GM12874 (cell line): Measurements from ENCODE around the gene SLC9B1.

ENCODE experiments used
- CTCF ChIP-seq: IDR thresholded peaks from 2 replicates; pipeline ENCODE4 v1.5.1; 2011; ENCODE audit warnings: low read depth, mild to moderate bottlenecking, control low read depth, low read length, moderate library complexity; ENCODE audit not compliant: insufficient read depth

Gene SLC9B1, protein sequence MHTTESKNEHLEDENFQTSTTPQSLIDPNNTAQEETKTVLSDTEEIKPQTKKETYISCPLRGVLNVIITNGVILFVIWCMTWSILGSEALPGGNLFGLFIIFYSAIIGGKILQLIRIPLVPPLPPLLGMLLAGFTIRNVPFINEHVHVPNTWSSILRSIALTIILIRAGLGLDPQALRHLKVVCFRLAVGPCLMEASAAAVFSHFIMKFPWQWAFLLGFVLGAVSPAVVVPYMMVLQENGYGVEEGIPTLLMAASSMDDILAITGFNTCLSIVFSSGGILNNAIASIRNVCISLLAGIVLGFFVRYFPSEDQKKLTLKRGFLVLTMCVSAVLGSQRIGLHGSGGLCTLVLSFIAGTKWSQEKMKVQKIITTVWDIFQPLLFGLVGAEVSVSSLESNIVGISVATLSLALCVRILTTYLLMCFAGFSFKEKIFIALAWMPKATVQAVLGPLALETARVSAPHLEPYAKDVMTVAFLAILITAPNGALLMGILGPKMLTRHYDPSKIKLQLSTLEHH

GRCh38 chr4:103019308-103020124, at the start of gene SLC9B1:
Gene SLC9B1 (minus strand): TSS chr4:103019705. CDS start chr4:102991711, 27,994 bp downstream.
- no peak for TF ChIP-seq CTCF

DNA sequence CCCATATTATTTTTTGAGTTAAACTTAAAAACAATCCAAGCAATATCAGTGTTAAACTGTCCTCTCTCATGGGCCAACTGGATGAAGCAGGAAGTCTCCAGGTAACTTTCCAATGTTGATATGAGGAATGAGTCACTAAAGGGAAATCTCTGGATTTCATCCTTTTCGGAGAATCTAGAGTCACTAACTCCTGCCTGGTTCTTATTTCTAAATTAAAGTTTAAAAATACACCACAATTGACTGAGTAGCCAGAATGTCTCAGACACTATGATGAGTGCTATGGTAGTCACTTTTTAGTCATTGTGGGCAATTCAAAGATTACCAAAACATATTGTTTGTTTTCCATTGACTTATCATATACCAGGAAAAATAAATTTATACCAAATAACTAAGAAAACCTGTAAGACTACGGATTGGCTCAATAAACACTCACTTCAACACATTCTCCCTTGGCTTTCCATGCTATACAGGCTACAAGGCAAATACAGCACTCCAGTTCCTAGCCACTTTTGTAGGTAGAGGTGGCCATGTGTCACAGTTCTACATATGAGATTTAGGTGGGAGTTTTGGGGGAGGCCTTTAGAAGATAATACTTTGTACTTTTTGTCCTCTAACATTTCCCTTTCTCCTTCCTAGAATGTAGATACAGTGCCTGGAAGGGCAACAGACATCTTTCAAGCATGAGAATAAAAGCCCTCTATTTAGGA, 48.5 kb upstream of the SLC9B1 start:
- no peak for TF ChIP-seq CTCF

DNA sequence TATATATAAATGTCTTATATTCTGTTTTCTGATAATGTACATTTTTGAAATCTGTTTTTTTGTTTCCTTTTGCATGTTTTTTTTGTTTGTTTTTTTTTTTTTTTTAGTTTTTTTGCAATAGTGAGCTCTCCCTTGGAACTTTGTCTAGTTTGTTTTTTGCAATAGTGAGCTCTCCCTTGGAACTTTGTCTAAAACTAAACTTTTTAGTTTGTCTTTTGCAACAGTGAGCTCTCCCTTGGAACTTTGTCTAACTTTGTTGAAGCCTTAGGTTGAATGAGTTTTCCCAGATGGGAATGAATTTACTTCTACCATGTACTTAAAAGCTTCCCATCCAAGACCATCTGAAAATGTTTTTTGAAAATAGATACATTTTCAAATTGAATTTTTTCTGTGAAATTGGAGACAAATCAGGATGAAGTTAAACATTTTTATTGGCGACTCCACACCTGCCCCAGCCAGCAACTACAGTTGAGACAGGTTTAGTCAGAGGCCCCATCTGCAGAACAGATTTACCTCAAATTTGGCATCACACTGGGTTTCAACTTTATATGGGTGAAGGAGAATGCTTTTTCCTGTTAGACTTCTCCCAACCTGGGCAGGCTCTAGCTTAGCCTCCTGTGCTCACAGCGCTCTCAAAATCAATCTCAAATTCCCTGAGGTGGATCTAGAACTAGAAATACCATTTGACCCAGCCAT, 41.1 kb upstream of the SLC9B1 start:
- TF ChIP-seq CTCF = no peak

- no peak for TF ChIP-seq CTCF
These were observed 34.5 kb upstream of the SLC9B1 start for GRCh38 chr4:103054030-103054429.

GRCh38 chr4:103052779-103053178, 33.3 kb upstream of the SLC9B1 start:
- TF ChIP-seq CTCF = no peak

GRCh38 chr4:103052145-103052544, 32.6 kb upstream of the SLC9B1 start:
- no peak for TF ChIP-seq CTCF
